Activated CD8-positive, alpha-beta T cell treated with anti-CD3 and anti-CD28 coated beads for 36 hours (primary cell): ENCODE data around the gene TNNT1. TPM values are rescaled to one million over a fixed set of nuclear protein-coding genes. Genes with fewer than 3 reads are reported as not detected.
A peak's percentile ranks its signal among the peaks of the same experiment; 100 is the strongest.

Experiments used
- ATAC-seq: fragments of 200-7000 bp; cut with Tn5 transposase; one replicate; pipeline ENCODE4 v1.10.0; 2021; ENCODE audit warnings: mild to moderate bottlenecking, moderate library complexity
- CTCF ChIA-PET: fragments of 350-600 bp; sonication (Branson Sonifier 250); formaldehyde crosslinking; loops from one replicate; lab custom pipeline; 2021; ENCODE audit warnings: antibody characterized with exemption; lab: Charles Lee
- POLR2A ChIA-PET: fragments of 350-600 bp; sonication (Branson Sonifier 250); formaldehyde crosslinking; loops from one replicate; lab custom pipeline; 2021; ENCODE audit warnings: antibody characterized with exemption; lab: Charles Lee
- DNase-seq: peaks from one replicate; pipeline ENCODE4 v3.0.0-alpha.2; 2020
- H3K27ac Mint-ChIP-seq: one replicate; pipeline ENCODE4 v1.8.0; 2021; ENCODE audit warnings: mild to moderate bottlenecking, mixed read lengths
- H3K27me3 Mint-ChIP-seq: one replicate; pipeline ENCODE4 v1.8.0; 2021; ENCODE audit warnings: mixed read lengths
- H3K36me3 Mint-ChIP-seq: one replicate; pipeline ENCODE4 v1.8.0; 2021; ENCODE audit warnings: low read depth, mixed read lengths
- H3K4me1 Mint-ChIP-seq: one replicate; pipeline ENCODE4 v1.8.0; 2021; ENCODE audit warnings: low read depth, mixed read lengths
- H3K4me3 Mint-ChIP-seq: one replicate; pipeline ENCODE4 v1.8.0; 2021; ENCODE audit warnings: mild to moderate bottlenecking, moderate library complexity, mixed read lengths
- H3K9me3 Mint-ChIP-seq: one replicate; pipeline ENCODE4 v1.8.0; 2021; ENCODE audit warnings: mixed read lengths
- intact Hi-C: fragments of 100-400 bp; cut with micrococcal nuclease; formaldehyde crosslinking; loops from one replicate; pipeline ENCODE4 v1.10.0; 2022
- total RNA-seq, 2 experiments: library from RNA; stranded (reverse); gene quantifications; one replicate each; pipeline ENCODE4 v1.2.3, GENCODE V29; 2021
- TF ChIP-seq, protein P1 (sequence below): fragments of 200-600 bp; IDR thresholded peaks from one replicate; pipeline ENCODE4 v1.8.0; 2022; ENCODE audit warnings: antibody characterized with exemption, mild to moderate bottlenecking

Gene TNNT1, protein sequence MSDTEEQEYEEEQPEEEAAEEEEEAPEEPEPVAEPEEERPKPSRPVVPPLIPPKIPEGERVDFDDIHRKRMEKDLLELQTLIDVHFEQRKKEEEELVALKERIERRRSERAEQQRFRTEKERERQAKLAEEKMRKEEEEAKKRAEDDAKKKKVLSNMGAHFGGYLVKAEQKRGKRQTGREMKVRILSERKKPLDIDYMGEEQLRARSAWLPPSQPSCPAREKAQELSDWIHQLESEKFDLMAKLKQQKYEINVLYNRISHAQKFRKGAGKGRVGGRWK
- not detected for total RNA-seq

DNA sequence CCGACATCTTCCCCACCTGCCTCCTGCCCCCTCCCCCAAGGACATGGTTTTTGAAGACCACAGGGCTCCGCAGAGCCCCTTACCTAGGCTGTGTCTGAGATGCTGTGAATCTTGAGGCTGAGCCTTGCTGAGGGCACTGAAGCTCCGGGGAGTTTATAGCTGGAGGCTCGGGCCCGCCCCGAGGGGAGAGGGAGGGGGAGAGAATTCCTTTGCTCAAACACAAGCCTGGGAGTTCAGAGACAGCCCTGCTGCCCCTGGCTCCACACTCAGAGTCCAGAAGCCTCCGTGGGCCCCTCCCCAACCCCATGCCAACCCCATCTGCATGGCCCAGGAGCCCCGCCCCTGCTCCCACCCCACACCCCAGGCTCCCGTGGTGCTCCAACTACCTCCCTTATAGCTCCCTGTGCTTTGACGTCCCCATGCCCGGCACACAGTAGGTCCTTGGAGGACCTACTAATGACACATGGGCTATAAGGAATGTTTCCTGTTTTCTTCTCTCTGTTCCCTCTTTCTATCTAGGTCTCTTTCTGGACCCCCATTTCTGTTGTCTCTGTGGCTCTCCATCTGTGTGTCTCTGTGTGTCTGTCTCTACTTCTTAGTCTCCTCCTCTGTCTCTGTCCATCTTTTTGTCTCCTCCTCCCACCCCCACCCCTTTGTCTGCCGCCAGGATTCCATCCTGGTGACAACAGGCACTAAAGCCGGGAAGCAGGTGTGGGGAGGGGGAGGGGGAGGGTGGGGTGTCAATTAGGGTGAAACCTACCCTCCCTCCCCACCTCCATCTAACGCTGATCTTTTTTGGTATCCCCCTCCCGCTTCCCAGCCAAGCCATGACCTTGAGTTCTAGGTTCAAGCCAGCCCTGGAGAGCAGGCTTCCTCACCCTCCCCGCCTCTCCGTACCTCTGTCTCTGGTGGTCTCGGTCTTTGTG, at the start of gene TNNT1:
TNNT1 (minus strand) TSS at position 129 of the 926 bp plus-strand sequence. CDS start 2,049 bp downstream, outside the sequence.
- no peak for ATAC-seq
- H3K4me3 Mint-ChIP-seq: no peak within 1 kb of the TSS
- peaks cover 33% of the 10 kb centered on the region for H3K27me3 Mint-ChIP-seq
- H3K27ac Mint-ChIP-seq: no peak within 1 kb of the TSS
- POLR2A ChIA-PET: no interaction called here
- TF ChIP-seq, protein P1, sequence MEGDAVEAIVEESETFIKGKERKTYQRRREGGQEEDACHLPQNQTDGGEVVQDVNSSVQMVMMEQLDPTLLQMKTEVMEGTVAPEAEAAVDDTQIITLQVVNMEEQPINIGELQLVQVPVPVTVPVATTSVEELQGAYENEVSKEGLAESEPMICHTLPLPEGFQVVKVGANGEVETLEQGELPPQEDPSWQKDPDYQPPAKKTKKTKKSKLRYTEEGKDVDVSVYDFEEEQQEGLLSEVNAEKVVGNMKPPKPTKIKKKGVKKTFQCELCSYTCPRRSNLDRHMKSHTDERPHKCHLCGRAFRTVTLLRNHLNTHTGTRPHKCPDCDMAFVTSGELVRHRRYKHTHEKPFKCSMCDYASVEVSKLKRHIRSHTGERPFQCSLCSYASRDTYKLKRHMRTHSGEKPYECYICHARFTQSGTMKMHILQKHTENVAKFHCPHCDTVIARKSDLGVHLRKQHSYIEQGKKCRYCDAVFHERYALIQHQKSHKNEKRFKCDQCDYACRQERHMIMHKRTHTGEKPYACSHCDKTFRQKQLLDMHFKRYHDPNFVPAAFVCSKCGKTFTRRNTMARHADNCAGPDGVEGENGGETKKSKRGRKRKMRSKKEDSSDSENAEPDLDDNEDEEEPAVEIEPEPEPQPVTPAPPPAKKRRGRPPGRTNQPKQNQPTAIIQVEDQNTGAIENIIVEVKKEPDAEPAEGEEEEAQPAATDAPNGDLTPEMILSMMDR: no peak
- peaks cover 16% of the 10 kb centered on the region for H3K4me1 Mint-ChIP-seq
- H3K36me3 Mint-ChIP-seq: no peaks in the 10 kb centered on the region
- H3K9me3 Mint-ChIP-seq: peaks cover 10% of the 10 kb centered on the region
- no peak for DNase-seq
- CTCF ChIA-PET: no interaction called here
- intact Hi-C loops: no loop called here

DNA sequence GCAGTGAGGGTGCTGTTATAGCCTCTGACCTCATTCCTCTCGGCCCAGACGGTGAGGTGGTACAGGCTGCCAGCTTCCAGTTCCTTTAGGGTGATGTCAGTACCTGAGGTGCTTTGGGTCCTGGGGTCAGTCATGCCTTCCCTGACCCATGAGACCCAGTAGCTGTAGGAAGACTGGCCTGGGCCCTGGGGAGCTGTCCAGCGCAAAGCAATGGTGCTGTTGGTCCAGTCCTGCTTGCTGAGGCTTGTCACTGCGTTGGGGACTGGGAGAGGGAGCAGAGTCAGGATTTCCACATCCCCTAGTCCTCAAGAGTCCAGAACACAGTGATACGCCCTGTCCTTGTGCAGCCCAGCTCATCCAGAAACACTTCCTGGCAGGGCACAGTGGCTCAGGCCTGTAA, 49.6 kb upstream of the TNNT1 start:
- Mint-ChIP-seq H3K27ac (no peak overlapping the region), H3K4me3 (no peak overlapping the region)
- TF ChIP-seq, protein P1: no peak

DNA sequence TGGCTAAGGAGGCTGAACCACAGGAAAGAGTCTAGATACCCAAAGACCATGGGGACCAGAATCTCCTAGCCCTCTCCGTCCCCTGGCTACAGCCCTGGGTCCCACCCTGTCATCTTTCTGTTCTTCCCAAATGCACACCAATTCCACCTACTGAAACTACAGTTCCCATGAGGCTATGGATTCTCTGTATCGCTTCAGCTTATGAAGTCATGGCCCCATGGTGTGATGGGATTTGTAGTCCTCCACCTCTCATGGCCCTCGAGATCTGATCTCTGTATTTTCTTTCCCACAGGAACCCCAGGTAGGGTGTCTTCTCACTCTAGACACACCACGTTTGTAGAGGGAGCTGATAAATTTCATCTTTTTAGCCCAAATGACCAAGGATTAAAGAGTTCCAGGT, 48.5 kb upstream of the TNNT1 start:
- H3K4me3 Mint-ChIP-seq: no peak overlapping the region
- intact Hi-C loops: no loop called here
- H3K27ac Mint-ChIP-seq: no peak overlapping the region
- POLR2A ChIA-PET: interaction anchor here (0.8 to 1.1 kb wide), 3 partner anchors 18 to 288 kb away, joined by 3 to 5 read pairs (median 3); partner anchors contain the start of genes NAT14 and SYT5
- ATAC-seq (peak; percentile 70), DNase-seq (no peak)
- TF ChIP-seq, protein P1: no peak
- H3K9me3 Mint-ChIP-seq: no peaks in the 10 kb centered on the region
- H3K27me3 Mint-ChIP-seq: peaks cover 9% of the 10 kb centered on the region
- H3K4me1 Mint-ChIP-seq: no peaks in the 10 kb centered on the region
- CTCF ChIA-PET: interaction anchor here (1.2 kb wide), 1 partner anchor 32 kb away, joined by 4 read pairs; the partner anchor contains the start of gene DNAAF3
- no peaks in the 10 kb centered on the region for H3K36me3 Mint-ChIP-seq

More for the DNA sequence above, 49.6 kb upstream of the TNNT1 start:
- ChIA-PET POLR2A (interaction anchor here (1.0 kb wide), 1 partner anchor 17 kb away, joined by 3 read pairs; no protein-coding TSS in a partner anchor), CTCF (interaction anchor here (1.2 to 1.5 kb wide), 2 partner anchors 33 to 38 kb away, joined by 4 read pairs; partner anchors contain the start of gene DNAAF3)
- no peaks in the 10 kb centered on the region for H3K4me1 Mint-ChIP-seq
- DNase-seq (no peak), ATAC-seq (no peak)
- H3K27me3 Mint-ChIP-seq: peaks cover 9% of the 10 kb centered on the region
- no peaks in the 10 kb centered on the region for H3K36me3 Mint-ChIP-seq
- intact Hi-C loops: no loop called here
- no peaks in the 10 kb centered on the region for H3K9me3 Mint-ChIP-seq

DNA sequence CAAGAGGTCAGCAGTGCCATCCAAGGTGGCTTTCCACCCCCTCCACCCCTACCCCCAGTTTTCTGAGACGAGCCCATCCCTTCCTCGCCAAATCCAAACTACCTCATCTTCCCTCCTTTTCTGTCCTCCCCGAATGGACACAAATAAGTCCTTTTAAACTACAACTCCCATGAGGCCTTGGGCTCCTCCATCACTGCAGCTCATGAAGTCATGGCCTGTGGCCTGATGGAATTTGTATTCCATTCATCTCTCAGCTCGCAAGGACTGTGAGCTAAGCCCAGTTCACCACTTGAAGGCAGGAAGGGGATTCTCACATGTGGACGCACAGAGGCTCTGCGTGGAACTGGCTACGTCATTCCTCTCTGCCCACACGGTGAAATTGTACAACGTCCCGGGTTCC, 47.8 kb upstream of the TNNT1 start:
- H3K36me3 Mint-ChIP-seq: no peaks in the 10 kb centered on the region
- intact Hi-C loops: no loop called here
- no peaks in the 10 kb centered on the region for H3K4me1 Mint-ChIP-seq
- no peak overlapping the region for H3K4me3 Mint-ChIP-seq
- POLR2A ChIA-PET: interaction anchor here (0.8 kb wide), 1 partner anchor 17 kb away, joined by 3 read pairs; the partner anchor contains the start of gene SYT5
- CTCF ChIA-PET: no interaction called here
- H3K27me3 Mint-ChIP-seq: peaks cover 6% of the 10 kb centered on the region
- H3K9me3 Mint-ChIP-seq: no peaks in the 10 kb centered on the region
- ATAC-seq (no peak), DNase-seq (no peak)
- TF ChIP-seq, protein P1: no peak
- no peak overlapping the region for H3K27ac Mint-ChIP-seq
